IMR-90 (cell line): ENCODE measurements around the gene HYAL2.

ENCODE experiments used
- BHLHE40 ChIP-seq: fragments of 150-350 bp; IDR thresholded peaks from 2 replicates; pipeline ENCODE4 v1.6.1; 2016; ENCODE audit warnings: mild to moderate bottlenecking, low read depth, low read length
- CEBPB ChIP-seq: IDR thresholded peaks from 2 replicates; pipeline ENCODE4 v1.6.1; 2012; ENCODE audit warnings: low read depth, low read length, improper control_type of control experiment
- MAFK ChIP-seq: IDR thresholded peaks from 2 replicates; pipeline ENCODE4 v1.6.1; 2012; ENCODE audit warnings: low read depth, low read length, improper control_type of control experiment
- MAZ ChIP-seq: IDR thresholded peaks from 2 replicates; pipeline ENCODE4 v1.6.1; 2012; ENCODE audit warnings: low read depth, mild to moderate bottlenecking, low read length, improper control_type of control experiment, moderate library complexity, borderline replicate concordance
- MXI1 ChIP-seq: IDR thresholded peaks from 2 replicates; pipeline ENCODE4 v1.6.1; 2012; ENCODE audit warnings: low read depth, mild to moderate bottlenecking, low read length, moderate library complexity, borderline replicate concordance
- NFE2L2 ChIP-seq: fragments of 150-350 bp; IDR thresholded peaks from 2 replicates; pipeline ENCODE4 v1.6.1; 2016; ENCODE audit warnings: low read depth, mild to moderate bottlenecking, low read length
- POLR2A ChIP-seq: IDR thresholded peaks from 2 replicates; pipeline ENCODE4 v1.6.1; 2012; ENCODE audit warnings: mild to moderate bottlenecking, low read depth, low read length
- RCOR1 ChIP-seq: IDR thresholded peaks from 2 replicates; pipeline ENCODE4 v1.6.1; 2012; ENCODE audit warnings: mild to moderate bottlenecking, low read length, improper control_type of control experiment; ENCODE audit not compliant: insufficient replicate concordance
- SMC3 ChIP-seq: fragments of 150-350 bp; IDR thresholded peaks from 2 replicates; pipeline ENCODE4 v1.6.1; 2016; ENCODE audit warnings: low read depth, mild to moderate bottlenecking, antibody characterized with exemption, low read length, moderate library complexity
- TF ChIP-seq, protein P1 (sequence below): conservative IDR thresholded peaks from 2 replicates; pipeline ENCODE4 v1.5.1; 2012; ENCODE audit warnings: mild to moderate bottlenecking, low read depth, low read length, improper control_type of control experiment
- TF ChIP-seq, protein P2 (sequence below): fragments of 150-350 bp; IDR thresholded peaks from 2 replicates; pipeline ENCODE4 v1.6.1; 2017; ENCODE audit warnings: mild to moderate bottlenecking, antibody characterized with exemption, low read length, low read depth

- TF ChIP-seq, protein P1, sequence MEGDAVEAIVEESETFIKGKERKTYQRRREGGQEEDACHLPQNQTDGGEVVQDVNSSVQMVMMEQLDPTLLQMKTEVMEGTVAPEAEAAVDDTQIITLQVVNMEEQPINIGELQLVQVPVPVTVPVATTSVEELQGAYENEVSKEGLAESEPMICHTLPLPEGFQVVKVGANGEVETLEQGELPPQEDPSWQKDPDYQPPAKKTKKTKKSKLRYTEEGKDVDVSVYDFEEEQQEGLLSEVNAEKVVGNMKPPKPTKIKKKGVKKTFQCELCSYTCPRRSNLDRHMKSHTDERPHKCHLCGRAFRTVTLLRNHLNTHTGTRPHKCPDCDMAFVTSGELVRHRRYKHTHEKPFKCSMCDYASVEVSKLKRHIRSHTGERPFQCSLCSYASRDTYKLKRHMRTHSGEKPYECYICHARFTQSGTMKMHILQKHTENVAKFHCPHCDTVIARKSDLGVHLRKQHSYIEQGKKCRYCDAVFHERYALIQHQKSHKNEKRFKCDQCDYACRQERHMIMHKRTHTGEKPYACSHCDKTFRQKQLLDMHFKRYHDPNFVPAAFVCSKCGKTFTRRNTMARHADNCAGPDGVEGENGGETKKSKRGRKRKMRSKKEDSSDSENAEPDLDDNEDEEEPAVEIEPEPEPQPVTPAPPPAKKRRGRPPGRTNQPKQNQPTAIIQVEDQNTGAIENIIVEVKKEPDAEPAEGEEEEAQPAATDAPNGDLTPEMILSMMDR: no peak
- no peak for TF ChIP-seq SMC3
- no peak for TF ChIP-seq POLR2A
- TF ChIP-seq NFE2L2: no peak
- TF ChIP-seq MXI1: no peak
- TF ChIP-seq BHLHE40: no peak
- TF ChIP-seq CEBPB: no peak
- no peak for TF ChIP-seq RCOR1
- TF ChIP-seq, protein P2, sequence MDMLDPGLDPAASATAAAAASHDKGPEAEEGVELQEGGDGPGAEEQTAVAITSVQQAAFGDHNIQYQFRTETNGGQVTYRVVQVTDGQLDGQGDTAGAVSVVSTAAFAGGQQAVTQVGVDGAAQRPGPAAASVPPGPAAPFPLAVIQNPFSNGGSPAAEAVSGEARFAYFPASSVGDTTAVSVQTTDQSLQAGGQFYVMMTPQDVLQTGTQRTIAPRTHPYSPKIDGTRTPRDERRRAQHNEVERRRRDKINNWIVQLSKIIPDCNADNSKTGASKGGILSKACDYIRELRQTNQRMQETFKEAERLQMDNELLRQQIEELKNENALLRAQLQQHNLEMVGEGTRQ: no peak
- no peak for TF ChIP-seq MAZ
- TF ChIP-seq MAFK: no peak
Observed at GRCh38 chr3:50287262-50287661, 35.3 kb downstream of the HYAL2 start.
